ENCODE measurements around the gene ABCA7.

Gene ABCA7

DNA sequence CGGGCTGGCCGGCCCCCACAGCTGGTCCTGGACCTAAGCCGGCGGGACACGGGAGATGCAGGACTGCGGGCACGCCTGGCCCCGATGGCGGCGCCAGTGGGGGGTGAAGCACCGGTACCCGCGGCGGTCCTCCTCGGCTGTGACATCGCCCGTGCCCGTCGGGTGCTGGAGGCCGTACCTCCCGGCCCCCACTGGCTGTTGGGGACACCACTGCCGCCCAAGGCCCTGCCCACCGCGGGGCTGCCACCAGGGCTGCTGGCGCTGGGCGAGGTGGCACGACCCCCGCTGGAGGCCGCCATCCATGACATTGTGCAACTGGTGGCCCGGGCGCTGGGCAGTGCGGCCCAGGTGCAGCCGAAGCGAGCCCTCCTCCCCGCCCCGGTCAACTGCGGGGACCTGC, 36.6 kb upstream of the ABCA7 start:
- DNase-seq: no peak

DNA sequence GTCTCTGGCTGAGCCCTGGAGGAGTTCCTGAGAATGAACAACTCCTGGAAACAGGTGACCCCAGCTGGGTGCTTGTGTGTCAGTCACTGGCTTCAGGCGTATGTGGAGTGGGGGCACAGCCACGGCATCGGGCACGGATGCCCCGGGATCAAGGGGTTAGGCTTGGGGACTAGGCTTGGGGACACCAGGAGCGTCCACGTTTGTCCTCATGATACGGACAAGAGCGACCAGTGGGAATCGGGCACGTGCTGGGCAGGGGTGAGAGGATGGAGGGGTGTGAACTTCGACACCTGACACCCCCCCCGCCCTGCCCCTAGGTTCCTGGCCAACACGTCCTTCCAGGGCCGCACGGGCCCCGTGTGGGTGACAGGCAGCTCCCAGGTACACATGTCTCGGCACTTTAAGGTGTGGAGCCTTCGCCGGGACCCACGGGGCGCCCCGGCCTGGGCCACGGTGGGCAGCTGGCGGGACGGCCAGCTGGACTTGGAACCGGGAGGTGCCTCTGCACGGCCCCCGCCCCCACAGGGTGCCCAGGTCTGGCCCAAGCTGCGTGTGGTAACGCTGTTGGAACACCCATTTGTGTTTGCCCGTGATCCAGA, 35.6 kb upstream of the ABCA7 start:
- DNase-seq: no peak

DNA sequence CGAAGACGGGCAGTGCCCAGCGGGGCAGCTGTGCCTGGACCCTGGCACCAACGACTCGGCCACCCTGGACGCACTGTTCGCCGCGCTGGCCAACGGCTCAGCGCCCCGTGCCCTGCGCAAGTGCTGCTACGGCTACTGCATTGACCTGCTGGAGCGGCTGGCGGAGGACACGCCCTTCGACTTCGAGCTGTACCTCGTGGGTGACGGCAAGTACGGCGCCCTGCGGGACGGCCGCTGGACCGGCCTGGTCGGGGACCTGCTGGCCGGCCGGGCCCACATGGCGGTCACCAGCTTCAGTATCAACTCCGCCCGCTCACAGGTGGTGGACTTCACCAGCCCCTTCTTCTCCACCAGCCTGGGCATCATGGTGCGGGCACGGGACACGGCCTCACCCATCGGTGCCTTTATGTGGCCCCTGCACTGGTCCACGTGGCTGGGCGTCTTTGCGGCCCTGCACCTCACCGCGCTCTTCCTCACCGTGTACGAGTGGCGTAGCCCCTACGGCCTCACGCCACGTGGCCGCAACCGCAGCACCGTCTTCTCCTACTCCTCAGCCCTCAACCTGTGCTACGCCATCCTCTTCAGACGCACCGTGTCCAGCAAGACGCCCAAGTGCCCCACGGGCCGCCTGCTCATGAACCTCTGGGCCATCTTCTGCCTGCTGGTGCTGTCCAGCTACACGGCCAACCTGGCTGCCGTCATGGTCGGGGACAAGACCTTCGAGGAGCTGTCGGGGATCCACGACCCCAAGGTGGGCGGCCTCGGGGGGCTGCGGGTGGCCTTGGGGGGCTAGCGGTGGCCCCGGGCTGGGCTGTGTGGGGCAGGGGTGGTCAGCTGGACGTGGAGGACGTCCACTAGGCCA, 34.9 kb upstream of the ABCA7 start:
- DNase-seq: no peak

DNA sequence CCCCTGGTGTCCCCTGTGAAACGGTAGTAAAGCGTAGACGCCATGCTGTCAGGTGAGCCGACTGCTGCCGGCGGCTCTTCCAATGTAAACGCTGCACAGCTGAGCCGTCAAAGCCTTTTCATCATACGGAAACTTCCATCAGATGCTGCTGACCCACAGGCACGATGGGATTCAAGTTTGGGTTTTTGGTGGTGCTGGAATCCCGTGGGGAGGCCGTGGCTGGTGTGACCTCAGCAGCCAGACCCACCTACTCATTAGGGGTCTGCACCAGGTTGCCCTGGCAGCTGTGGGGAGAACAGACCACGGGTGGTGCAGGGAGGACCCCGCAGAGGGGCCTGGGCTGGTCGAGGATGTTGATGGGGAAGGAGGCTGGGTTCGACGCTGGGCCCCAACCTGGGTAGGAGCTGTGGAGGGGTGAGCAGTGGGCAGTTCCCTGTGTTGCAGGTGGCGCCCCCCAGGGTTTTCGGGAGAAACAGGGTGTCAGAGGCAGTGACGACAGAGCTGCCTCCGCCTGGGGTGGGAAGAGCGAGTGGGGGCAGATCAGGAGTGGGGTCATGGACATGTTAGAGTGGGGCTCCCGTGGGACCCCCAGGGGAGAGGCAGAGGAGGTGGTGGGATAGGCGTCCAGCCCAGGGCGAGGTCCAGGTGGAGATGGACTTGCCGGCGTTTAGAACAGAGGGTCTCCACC, 33.1 kb upstream of the ABCA7 start:
- DNase-seq: no peak

DNA sequence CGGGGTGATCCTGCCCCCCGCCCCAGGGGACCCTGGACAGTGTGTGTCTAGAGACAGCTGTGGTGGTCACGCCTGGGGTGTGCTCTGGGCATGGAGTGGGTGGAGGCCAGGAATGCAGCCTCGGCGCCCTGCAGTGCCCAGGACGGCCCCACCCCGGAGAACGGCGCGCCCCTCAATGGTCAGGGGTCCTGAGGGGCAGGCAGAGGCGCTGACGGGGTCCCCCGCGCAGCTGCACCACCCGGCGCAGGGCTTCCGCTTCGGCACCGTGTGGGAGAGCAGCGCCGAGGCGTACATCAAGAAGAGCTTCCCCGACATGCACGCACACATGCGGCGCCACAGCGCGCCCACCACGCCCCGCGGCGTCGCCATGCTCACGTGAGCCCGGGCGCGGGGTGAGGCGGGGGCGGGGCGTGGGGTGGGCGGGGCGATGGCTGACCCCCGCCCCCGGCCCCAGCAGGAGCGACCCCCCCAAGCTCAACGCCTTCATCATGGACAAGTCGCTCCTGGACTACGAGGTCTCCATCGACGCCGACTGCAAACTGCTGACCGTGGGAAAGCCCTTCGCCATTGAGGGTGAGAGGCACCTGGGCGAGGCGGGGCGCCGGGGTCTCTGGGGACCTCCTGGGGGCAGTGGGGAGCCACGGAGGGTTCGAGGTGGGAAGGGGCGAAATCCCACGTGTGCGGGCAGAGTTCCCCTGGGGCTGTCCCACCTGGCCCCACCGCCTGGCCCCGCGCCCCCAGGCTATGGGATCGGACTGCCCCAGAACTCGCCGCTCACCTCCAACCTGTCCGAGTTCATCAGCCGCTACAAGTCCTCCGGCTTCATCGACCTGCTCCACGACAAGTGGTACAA, 32.3 kb upstream of the ABCA7 start:
- no peak for DNase-seq

DNA sequence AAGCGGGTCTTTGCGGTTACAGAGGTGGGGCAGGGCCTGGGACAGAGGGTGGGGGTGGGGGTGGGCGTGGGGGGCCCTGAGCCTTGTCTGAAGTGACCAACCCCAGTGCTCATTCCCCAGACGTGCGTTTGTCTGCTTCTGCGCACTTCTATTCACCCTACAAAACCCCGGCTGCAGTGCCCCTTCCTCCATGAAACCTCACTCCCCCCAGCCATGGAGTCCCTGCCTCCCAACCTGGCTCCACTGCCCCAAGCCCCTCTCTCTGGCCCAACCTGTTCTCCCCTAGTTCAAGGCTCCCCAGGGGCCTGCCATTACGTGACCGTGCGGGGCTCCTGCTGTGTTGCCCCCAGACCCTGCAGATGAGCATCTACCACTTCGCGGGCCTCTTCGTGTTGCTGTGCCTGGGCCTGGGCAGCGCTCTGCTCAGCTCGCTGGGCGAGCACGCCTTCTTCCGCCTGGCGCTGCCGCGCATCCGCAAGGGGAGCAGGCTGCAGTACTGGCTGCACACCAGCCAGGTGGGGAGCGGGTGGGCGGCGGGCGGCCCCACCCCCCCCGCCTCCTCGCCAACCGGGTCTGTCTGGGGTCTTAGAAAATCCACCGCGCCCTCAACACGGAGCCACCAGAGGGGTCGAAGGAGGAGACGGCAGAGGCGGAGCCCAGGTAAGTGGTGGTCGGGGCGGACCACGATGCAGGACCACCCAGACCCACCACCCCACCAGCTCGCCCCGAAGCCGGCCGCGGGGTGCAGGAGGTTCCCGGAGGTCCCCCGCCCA, 31.5 kb upstream of the ABCA7 start:
- no peak for DNase-seq

DNA sequence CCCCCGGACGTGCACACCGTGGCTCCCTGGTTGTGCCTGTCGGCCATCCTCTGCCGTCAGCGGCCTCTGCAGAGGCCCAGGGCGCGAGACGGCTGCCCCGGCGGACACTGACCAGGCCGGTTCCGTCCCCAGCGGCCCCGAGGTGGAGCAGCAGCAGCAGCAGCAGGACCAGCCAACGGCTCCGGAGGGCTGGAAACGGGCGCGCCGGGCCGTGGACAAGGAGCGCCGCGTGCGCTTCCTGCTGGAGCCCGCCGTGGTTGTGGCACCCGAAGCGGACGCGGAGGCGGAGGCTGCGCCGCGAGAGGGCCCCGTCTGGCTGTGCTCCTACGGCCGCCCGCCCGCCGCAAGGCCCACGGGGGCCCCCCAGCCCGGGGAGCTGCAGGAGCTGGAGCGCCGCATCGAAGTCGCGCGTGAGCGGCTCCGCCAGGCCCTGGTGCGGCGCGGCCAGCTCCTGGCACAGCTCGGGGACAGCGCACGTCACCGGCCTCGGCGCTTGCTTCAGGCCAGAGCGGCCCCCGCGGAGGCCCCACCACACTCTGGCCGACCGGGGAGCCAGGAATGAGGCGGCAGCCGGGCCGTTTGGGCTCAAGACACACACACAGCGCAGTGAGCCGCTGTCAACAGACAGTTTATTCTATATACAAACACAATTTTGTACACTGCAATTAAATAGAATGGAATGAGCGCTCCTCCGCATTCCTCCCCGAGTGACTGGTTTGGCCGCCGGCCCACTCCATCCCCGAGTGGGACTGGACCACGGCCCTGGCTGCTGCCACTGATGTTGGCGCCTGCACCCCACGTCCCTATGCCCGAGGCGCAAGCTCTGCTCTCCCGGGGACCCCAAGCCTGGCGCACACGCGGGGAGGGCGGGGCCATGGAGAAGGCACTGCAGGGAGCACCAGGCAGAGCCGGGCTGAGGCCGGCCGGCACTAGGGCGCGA, 30.6 kb upstream of the ABCA7 start:
- DNase-seq: no peak

DNA sequence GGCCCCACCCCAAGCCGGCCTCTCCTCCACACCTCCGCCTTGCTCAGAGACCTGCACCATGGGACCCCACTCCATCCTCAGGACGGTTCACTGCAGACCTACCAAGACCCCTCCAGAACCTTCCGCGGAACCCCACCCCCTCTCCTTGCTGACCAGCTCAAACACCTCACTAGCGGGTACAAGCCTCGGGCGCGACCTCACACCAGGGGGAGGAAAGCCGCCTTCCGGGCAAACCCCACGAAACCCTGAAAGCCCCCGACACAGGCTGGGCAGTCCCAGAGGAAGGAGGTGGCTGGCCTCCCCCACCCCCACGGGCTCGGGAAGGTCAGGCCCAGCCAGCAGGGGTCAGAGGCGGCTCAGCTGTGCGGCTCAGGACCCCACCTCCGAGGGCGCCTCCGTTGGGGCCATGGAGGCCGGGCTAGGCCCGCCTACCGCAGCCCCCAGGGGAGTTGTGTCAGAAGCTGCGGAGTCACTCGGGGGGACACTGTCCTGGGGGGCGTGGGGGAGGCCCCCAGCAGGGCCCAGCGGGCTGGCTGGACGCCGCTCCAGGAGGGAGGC, 29.8 kb upstream of the ABCA7 start:
- DNase-seq: no peak

DNA sequence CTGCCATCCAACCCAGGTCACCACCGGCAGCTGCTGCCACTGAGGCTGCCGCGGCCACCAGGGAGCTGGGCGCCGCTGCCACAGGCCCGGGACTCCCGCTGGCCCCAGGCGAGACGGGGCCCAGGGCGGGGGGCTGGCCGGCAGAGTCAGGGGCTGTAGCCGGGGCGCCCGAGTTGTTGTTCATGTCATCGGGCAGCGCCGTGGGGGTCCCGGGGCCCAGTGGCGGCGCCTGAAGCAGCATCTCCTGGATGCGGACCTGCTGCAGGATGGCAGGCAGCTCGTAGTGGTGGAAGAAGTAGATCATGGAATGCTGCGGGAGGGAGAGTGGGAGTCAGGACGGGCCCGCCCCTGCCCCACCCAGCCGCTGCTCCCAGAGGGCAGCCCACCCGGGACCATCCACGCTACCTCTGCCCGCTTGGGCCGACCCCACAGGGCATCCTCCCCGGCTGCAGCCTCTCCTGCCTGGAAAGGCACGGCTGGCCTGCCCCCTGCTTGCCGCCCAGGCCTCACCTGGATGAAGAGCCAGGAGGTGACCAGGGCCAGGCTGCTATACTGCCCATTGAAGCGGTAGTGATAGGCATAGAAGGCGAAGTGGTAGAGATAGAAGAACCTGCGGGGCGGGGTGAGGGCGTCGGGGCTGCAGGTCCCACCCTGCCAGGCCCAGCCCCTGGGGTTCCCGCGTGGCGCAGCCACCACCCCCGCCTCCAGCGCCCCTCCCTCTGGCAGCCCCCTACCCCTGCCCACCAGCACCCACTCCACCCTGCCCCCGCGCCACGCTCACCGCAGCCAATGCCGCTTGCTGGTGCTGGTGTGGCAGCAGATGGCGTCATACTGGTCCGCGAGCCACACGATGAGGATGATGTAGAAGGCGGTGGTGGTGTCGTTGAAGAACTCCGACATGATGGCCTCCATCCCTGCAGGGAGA, 29.1 kb upstream of the ABCA7 start:
- DNase-seq: no peak

DNA sequence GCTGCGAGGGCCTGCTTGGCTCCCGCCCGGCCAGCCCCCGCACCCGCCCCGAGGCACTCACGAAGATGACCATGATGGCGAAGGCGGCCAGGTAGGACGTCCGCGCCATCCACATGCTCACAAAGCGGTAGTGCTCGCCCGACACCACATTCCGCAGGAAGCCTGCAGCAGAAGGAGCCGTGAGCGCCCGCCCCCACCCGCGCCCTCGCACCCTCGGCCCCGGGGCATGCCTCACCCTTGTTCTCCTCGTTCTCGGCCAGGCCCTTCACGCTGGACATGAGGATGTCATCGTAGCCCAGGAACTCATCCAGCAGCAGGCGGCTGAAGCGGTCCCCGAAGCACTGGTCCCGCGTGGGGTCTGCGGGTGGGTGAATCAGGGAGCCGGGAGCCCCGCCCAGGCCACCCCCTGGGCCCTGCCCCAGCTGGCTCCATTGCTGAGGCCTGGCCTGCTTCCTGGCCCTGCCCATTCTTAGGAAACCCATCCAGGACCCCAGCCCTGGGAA, 28.0 kb upstream of the ABCA7 start:
- no peak for DNase-seq

DNA sequence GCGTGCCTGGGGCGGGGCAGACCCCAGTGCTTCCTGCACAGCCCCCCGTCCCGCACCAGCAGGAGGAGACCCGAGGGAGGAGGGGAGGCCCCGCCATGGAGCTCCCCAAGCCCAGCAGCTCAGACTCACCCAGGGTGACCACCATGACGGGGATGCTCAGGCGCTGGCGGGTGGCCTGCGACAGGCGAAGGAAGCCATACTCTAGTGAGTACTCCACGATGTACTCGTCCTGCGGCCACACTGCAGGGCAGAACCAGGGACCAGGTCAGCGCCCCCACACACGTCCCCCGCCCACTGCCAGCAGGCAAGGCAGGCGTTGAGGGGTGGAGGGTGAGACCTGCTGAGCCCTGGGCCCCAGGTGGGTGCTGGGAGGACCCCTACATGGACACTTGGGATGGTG, 27.6 kb upstream of the ABCA7 start:
- DNase-seq: no peak

DNA sequence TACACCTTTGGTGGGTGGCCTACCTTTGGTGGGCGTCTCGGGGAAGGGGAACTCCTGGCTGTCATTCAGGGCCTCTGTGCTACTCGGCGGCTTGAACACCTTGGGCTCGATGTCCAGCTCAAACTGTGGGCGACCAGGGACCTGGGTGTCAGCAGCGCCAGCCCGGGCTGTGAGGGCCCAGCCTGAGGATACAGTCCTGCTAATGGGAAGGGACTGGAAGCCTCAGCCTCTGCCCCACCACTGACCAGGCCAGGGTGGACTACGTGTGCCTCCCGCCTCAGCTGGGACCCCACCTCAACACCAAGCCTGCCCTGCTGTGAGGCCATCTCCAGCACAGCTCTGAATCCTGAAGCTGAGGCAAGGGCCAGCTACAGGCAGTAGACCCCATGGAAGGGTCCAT, 26.7 kb upstream of the ABCA7 start:
- DNase-seq: no peak

DNA sequence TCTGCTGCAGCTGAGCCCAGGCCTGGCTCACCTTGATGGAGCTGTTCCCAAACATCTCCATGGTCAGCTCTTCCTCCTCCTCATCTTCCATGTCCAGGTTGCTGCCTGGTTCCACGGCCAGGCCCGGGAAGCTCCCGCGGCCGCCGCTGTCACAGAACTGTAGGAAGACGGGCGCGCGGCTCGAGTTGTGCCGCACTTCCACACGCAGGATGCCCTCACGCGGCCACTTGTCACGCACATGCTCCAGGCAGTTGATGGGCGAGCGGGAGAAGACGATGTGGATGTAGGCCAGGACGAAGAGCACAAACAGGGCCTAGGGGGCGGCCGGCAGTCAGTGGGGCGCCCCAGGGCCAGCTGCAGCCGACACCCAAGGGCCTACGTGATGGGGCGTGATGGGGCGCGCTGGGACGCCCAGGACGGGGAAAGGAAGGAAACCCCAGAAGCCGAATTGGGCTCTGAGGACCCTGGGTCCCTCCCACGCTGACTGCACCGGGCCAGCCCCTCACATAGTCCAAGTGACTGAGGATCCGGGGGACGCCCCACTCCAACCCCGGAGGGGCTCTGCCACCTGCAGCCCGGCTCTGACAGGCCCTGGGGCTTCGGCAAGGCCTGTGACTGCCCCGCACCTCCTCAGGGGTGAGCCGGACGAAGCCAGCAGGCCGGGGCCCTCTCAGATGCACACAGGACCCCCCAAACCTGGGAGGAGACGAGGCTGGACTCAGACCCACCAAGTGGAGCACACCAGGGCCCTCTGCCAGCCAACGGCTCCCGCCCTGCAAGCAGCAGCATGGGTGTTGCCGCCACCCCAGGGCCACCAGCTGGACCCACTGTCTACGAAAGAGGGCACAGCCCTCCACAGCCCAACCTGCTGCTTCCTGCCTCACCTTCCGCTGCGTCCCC, 25.5 kb upstream of the ABCA7 start:
- DNase-seq: no peak

DNA sequence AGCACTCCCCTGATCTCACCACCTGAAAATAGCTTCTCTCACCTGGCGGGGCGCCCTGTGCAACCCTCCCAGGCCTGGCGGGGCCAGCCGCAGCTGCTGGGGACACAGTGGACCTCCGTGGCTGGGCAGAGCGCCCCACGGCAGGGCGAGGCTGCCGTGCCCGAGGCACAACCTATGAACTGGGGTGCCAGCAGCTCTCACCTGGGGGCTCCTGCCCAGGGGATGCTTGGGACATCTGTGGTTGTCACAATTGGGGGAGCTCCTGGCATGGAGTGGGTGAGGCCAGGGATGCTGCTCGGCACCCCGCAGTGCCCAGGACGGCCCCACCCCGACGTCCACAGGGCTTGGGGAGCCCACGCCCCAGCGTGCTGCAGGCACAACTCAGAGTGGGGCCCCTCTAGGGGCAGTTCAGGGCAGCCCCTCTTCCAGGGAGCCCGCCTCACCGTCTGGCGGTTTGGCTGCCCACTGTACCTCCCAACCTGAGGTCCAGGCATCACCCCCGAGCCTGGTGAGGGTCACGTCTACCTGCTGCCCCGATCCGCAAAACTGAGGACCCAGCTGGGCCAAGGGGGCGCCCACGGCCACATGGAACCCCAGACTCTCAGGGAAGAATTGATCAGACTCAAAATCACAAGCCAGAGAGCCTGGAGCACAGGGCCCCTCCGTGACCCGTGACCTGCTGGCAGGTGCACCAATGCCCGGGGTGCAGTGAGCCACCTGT, 24.7 kb upstream of the ABCA7 start:
- DNase-seq: no peak

DNA sequence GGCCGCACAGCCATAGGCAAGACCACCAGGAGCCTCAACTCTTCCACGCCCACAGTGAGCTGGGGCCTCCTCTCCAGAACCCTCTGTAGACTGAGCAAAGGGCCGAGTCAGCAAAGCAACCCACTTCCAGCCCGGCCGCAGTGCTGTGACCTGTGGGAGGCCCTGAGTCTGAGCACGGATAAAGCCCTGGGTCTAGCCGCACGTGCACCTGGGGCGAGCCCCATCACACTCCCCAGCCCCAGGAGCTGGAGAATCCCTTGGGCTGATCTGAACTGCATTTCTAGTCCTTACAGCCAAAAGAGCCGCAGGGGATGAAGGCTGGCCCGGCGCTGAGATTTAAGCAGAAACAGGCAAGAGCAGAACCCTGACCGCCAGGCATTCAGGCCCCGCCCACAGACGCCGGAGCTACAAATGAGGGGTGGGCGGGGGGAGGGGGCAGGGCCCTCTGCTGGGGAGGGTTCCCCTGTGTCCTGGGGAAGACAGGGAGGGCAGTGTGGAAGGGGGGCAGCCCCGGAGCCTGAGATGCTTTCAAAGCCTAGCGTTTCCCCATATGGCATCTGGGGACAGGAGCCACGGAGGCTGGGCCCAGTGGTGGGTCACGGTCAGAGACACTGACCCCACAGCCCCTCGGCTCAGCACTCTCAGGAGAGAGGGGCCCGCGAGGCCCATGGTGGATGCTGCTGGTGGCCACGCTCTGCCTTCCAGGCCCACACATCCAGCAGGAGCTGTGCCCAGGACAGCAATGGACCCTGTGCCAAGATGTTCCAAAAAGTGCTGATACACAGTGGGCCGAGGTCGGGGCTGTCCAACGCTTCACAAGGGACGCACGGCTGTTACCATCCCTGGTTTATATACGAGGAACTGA, 23.9 kb upstream of the ABCA7 start:
- DNase-seq: no peak

DNA sequence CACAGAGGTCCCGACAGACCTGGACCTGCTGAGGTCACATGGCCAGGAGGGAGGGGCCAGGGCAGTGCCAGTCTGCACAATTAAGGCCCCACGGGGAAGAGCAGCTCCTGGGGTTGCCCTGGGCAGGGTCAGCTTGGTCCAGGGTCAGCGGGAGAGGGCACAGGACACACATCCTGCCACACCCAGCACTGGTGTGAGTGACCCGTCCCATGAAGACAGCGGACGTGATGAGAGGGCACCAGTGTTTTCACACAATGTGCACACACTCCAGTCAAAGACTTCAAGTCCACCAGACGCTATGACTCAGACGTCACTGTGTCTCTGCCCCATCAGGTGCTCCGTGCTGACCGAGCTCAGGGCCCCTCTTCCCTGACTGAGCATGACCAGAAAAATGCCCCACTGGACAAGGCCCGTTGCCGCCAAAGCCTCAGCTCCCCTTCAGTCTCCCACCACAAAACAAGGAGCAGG, 23.2 kb upstream of the ABCA7 start:
- DNase-seq: no peak
